Measurements from ENCODE around the gene HMCN2.

The HMCN2 gene

GRCh38 chr9:130448035-130448624 lies 182.6 kb downstream of the HMCN2 start:
- no peak for DNase-seq (ENCODE audit: low read depth in 1 of 2, low spot score in 1 of 2)

DNA sequence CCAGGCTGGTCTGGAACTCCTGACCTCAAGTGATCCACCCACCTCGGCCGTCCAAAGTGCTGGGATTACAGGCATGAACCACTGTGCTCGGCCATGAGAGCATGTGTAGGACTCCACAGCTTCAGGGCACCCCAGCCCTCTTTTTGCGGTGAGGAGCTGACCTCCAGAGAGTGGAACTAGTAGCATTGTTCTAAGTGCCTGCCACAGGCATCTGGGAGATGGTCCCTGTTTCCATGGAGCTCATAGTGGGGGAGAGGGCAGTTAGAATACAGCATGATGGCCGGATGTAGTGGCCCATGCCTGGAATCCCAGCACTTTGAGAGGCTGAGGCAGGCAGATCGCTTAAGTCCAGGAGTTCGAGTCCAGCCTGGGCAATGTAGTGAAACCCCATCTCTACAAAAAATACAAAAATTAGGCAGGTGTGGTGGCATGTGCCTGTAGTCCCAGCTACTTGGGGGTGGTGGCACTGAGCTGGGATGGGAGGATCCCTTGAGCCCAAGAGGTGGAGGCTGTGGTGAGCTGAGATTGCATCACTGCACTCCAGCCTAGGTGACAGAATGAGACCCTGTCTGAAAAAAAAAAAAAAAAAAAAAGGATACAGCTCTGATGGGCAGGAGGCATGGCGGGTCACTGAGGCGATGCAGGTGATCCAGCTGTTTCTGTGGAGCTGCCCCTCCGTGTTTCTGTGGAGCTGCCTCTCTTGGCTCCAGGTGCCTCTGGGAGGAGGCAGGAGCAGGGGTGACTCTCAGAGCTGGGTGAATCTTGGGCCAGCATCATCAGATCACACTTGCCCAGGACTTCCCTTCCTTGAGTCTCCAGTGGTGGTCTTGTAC lies 183.4 kb downstream of the HMCN2 start:
- no peak for DNase-seq (ENCODE audit: low read depth in 1 of 2, low spot score in 1 of 2)

DNA sequence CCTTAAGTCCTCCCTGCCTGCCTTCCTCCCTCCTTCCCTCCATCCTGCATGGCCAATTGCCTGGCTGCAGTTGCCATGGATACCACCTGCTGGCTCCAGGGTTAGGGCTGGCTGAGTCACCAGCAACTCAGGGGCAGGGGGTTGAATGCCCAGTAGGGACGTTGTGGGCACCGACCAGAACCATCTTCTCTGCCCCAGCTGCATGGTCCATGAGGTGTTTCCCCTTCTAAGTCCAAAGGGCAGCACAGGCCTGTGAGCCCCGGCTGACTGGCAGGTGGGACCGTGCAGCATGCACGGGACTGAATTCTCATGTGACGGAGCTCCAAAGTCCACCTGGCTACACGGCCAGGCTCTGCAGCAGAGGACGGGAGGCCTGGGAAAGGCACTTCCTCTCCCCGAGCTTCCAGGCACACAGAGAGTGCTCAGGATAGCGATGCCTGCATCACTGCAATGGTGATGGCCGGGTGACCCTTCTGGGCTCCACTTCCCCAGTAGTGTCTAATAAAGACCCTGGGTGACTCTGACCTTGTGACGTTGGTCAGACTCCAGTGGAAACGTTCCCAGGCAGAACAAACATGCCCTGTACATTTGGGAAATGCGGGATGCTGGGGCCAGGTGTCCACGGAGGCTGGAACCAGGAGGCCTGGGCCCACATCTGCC lies 184.9 kb downstream of the HMCN2 start:
- DNase-seq (ENCODE audit: low read depth in 1 of 2, low spot score in 1 of 2), result no peak

DNA sequence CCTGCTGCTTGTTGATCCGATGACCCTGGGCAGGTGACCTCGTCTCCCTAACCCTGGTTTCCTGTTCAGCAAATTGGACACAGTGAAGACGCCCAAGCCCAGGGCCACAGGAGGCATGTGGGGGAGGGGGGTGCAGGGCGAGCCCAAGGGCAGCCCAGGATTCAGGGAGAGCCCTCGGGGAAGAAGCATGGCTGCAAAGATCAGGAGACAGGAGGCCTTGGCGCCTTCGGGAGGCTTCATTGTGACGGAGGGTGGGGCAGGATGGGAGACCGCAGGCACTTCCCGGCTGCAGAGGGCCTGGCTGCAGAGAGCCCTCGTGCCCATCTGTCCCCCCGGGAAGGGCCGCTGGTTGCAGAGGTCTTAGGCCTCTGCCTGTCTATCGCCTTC lies 185.4 kb downstream of the HMCN2 start:
- no peak for DNase-seq (ENCODE audit: low read depth in 1 of 2, low spot score in 1 of 2)

DNA sequence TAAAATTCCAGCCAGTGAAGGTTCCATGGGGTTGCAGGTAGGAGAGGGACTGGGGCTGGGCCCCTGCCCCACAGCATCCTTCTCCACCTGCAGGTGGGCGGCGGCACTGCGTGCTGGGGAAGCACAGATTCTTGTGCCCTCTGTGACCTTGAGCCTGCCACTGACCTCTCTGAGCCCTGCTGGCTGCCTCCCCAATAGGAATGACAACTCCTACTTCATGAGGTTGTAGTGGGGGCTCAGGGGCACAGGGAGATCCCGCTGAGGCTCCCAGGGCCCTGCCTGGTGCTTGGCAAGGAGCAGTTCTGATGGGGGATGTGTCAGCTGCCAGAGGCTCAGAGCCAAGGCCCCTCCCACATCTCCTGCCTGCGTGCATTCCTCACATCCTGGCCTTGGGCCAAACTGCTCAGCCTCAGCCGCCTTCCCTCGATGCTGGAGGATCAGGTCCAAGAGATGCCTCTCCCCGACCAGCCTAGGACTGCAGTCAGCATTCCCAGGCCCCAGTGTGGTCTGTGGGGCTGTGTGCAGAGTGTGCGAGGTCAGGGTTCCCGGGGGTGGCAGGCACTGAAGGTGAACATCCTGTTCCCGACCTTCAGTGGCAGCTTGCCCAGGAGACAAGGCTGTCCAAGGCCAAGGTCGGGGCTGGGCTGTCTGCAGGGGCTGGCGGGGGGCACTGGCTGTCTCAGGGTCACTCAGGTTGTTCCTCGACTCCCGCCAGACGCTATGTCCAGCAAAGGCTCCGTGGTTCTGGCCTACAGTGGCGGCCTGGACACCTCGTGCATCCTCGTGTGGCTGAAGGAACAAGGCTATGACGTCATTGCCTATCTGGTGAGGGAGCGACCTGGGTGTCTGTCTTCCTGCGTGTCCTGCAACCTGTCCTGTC lies 186.2 kb downstream of the HMCN2 start:
- DNase-seq (ENCODE audit: low read depth in 1 of 2, low spot score in 1 of 2), result no peak

GRCh38 chr9:130452835-130453234 lies 187.3 kb downstream of the HMCN2 start:
- no peak for DNase-seq (ENCODE audit: low read depth in 1 of 2, low spot score in 1 of 2)

DNA sequence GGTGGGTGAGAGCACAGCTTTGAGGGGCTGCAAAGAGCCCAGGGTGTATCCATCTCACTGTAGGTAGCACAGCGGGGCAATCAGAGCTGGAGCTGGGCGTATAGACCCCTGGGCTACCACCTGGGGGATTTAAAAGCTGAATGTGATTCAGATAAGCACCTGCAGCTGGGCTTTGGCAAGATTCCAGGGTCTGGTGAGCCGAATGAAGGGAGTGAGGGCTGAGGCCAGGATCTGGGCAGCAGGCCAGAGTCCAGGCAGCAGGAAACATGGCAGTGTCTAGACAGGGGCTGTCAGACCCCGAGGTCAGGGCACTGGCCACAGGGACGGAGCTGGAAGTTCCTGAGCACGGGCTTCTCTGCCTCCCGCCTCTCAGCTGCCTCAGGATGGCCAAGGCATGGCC lies 187.9 kb downstream of the HMCN2 start:
- DNase-seq (ENCODE audit: low read depth in 1 of 2, low spot score in 1 of 2), result no peak

GRCh38 chr9:130454096-130454811 lies 188.7 kb downstream of the HMCN2 start:
- DNase-seq (ENCODE audit: low read depth in 1 of 2, low spot score in 1 of 2), result no peak

- no peak for DNase-seq (ENCODE audit: low read depth in 1 of 2, low spot score in 1 of 2)
These were observed 189.3 kb downstream of the HMCN2 start for GRCh38 chr9:130454812-130455325.

- no peak for DNase-seq (ENCODE audit: low read depth in 1 of 2, low spot score in 1 of 2)
These were observed 192.7 kb downstream of the HMCN2 start for GRCh38 chr9:130458027-130458803.

- DNase-seq (ENCODE audit: low read depth in 1 of 2, low spot score in 1 of 2), result no peak
These were observed 193.2 kb downstream of the HMCN2 start for GRCh38 chr9:130458804-130459067.

DNA sequence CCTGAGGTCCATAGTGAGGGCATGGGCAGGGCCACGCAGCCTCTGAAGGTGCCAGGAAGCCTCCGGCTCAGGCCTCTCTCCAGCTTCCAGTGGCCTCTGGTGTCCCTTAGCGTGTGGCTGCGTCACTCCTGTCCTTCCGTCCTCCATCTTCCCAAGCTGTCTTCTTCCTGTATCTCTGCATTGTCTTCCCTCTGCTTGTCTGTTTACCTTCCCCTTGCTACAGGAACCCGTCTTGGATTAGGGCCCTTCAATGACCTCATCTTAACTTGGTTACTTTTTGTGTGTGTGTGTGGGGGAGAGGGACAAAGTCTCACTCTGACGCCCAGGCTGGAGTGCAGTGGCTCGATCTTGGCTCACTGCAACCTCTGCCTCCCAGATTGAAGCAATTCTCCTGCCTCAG lies 193.6 kb downstream of the HMCN2 start:
- no peak for DNase-seq (ENCODE audit: low read depth in 1 of 2, low spot score in 1 of 2)

- no peak for DNase-seq (ENCODE audit: low read depth in 1 of 2, low spot score in 1 of 2)
These were observed 194.5 kb downstream of the HMCN2 start for GRCh38 chr9:130459941-130460669.

DNA sequence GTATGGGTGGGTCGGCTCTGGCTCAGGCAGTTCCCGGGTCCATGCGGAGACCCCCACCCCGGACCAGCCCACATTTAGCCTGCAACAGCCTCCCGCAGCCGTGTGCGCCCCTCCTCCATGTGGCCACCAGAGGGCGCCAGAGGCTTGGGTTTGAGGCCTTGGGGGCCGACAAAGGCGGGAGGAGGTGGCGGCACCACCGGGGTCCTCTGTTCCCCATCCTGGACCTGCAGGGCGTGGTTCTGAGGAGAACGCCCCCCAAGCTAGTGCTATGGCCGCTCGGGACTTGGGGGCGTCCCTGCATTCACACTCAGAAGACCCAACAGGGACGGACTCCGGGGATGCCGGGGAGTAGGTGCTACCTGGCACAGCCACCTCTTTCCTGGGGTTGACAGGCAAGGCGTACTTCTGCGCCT lies 195.7 kb downstream of the HMCN2 start:
- peak; percentile 41 to 71 for DNase-seq (ENCODE audit: low read depth in 1 of 2, low spot score in 1 of 2)

GRCh38 chr9:130461731-130462130 lies 196.2 kb downstream of the HMCN2 start:
- no peak for DNase-seq (ENCODE audit: low read depth in 1 of 2, low spot score in 1 of 2)

DNA sequence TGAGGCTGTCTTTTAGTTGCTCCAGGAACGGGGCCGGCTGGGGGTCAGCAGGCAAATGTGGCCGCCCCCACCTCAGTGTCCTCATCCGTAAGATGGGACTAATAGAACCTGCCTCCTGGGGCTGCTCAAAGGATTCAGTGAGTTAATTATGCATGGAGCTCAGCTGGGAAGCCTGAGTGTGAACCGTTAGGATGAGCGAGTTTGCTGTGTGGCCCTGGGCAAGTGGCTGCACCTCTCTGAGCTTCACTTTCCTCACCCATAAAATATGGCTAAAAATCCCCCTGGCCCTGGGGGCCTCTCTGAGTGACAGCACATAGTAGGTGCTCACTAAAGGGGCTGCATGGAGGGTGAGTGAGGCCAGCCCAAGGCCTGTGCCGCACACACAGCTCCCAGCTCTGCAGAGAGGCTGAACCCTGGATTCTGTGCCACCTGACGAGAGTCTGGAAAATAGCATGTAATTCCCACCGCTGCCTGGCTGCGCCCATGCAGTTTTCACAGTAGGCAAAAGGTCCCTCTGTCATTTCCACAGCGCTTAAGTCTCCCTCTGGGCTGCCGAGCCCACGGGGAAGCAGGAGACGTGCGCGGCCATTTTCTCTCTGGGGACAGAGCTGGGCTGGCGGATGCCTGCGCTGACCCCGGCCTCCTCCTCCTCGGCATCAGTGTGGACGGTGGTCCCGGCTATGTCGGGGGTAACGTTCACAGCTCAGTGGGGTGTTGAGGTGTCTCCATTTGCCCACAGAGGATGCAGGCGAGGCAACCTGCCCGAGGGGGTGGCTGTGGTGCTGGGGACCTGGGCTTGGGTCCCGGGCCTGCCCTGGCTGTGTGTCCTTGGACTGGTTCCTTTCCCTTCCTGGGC lies 197.4 kb downstream of the HMCN2 start:
- DNase-seq (ENCODE audit: low read depth in 1 of 2, low spot score in 1 of 2), result no peak

DNA sequence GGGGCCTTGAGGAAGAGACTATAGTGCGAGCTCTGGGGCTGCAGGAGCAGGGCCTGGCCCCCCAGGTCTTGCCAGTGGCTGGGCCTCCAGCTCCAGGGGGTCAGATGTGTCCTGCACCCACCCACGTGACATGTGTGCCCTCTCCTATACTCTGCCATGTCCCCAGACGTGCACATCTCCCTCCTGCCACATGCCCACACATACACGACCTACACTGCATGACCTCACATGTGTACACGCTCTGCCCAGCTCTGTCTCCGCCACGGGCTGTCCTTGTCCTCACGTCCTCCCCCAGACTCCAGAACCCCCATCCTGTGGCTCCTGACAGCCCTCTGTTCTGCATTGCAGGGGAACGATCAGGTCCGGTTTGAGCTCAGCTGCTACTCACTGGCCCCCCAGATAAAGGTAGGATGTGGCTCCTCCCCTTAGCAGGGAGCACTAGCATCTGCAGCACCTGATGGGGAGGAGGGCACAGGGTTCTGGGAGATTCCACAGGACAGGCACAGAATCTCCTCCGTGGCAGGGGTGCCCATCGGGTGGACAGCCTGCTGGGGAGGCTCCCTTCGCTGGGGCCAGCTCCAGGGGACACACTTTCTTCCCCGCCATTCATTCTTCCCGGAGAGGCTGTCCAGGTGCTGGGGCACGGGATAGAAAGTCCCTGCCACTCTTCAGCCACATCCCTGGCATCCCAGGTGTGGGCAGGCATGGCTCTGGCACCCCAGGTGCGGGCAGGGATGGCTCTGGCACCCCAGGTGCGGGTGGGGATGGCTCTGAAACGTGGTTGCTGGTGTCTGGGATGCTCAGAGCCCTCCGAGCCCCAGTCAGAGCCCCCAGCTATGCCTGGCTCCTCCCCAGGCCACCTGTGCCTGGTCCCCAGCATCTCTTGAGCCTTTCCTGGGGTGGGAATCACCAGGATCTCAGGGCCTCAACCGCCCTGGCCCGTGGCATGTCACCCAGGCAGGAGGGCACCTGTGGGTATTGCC lies 198.5 kb downstream of the HMCN2 start:
- DNase-seq (ENCODE audit: low read depth in 1 of 2, low spot score in 1 of 2), result no peak

Data from stimulated activated CD4-positive, alpha-beta T cell treated with anti-CD3 and anti-CD28 coated beads, Interleukin-15, amount 100 ng/mL, for 1 hour (primary cell).